ENCODE results near the gene PDE3A. TPM values are rescaled to one million over a fixed set of nuclear protein-coding genes. Genes with fewer than 3 reads are reported as not detected.
A peak's percentile ranks its signal among the peaks of the same experiment; 100 is the strongest.
"Not testable (repeated sequence)": the region's sequence is repeated elsewhere in the genome, so short reads cannot be mapped to it uniquely, and the experiment has no call there.

The PDE3A gene
- total RNA-seq, 6 experiments from 2014 or later: 0.02 to 0.07 (median 0.03) TPM; not detected in 3

GRCh38 chr12:20528208-20528607, 159.9 kb downstream of the PDE3A start:
- Mint-ChIP-seq H3K36me3 (ENCODE audit: low read depth) (no peaks in the 10 kb centered on the region), H3K9me3 (no peaks in the 10 kb centered on the region), H3K27me3 (ENCODE audit: insufficient read depth) (peaks cover 1% of the 10 kb centered on the region; the same call in 1 of the 2 replicates), H3K4me1 (ENCODE audit: low read depth) (peaks cover 38% of the 10 kb centered on the region), H3K4me3 (no peak overlapping the region), H3K27ac (no peak overlapping the region)
- TF ChIP-seq CTCF (IDR thresholded peaks at IDR 0.05): no peak
- DNase-seq: no peak

- no peak overlapping the region for H3K27ac Mint-ChIP-seq
- H3K36me3 Mint-ChIP-seq (ENCODE audit: low read depth): no peaks in the 10 kb centered on the region
- no peak for TF ChIP-seq CTCF (IDR thresholded peaks at IDR 0.05)
- DNase-seq: no peak
- peaks cover 27% of the 10 kb centered on the region for H3K4me1 Mint-ChIP-seq (ENCODE audit: low read depth)
- H3K9me3 Mint-ChIP-seq: no peaks in the 10 kb centered on the region
- no peaks in the 10 kb centered on the region for H3K27me3 Mint-ChIP-seq (ENCODE audit: insufficient read depth)
- no peak overlapping the region for H3K4me3 Mint-ChIP-seq
Observed at GRCh38 chr12:20546267-20546666, 177.9 kb downstream of the PDE3A start.

- H3K4me1 Mint-ChIP-seq (ENCODE audit: low read depth): peaks cover 27% of the 10 kb centered on the region
- no peaks in the 10 kb centered on the region for H3K36me3 Mint-ChIP-seq (ENCODE audit: low read depth)
- peaks cover 3% of the 10 kb centered on the region; the same call in 1 of the 2 replicates for H3K9me3 Mint-ChIP-seq
- H3K27ac Mint-ChIP-seq: no peak overlapping the region
- no peak for TF ChIP-seq CTCF (IDR thresholded peaks at IDR 0.05)
- no peaks in the 10 kb centered on the region for H3K27me3 Mint-ChIP-seq (ENCODE audit: insufficient read depth)
- no peak for DNase-seq
- no peak overlapping the region for H3K4me3 Mint-ChIP-seq
Observed at GRCh38 chr12:20547816-20548575, 179.7 kb downstream of the PDE3A start.

- no peak for TF ChIP-seq CTCF (IDR thresholded peaks at IDR 0.05)
- no peak overlapping the region for H3K4me3 Mint-ChIP-seq
- DNase-seq: no peak
- no peaks in the 10 kb centered on the region for H3K36me3 Mint-ChIP-seq (ENCODE audit: low read depth)
- H3K9me3 Mint-ChIP-seq: peaks cover 3% of the 10 kb centered on the region; the same call in 1 of the 2 replicates
- no peak overlapping the region for H3K27ac Mint-ChIP-seq
- H3K27me3 Mint-ChIP-seq (ENCODE audit: insufficient read depth): no peaks in the 10 kb centered on the region
- peaks cover 27% of the 10 kb centered on the region for H3K4me1 Mint-ChIP-seq (ENCODE audit: low read depth)
Observed at GRCh38 chr12:20548611-20549010, 180.3 kb downstream of the PDE3A start.

GRCh38 chr12:20549108-20549719, 180.9 kb downstream of the PDE3A start:
- Mint-ChIP-seq H3K36me3 (ENCODE audit: low read depth) (no peaks in the 10 kb centered on the region), H3K9me3 (peaks cover 3% of the 10 kb centered on the region; the same call in 1 of the 2 replicates), H3K27ac (no peak overlapping the region), H3K27me3 (ENCODE audit: insufficient read depth) (no peaks in the 10 kb centered on the region), H3K4me3 (no peak overlapping the region), H3K4me1 (ENCODE audit: low read depth) (peaks cover 27% of the 10 kb centered on the region)
- TF ChIP-seq CTCF (IDR thresholded peaks at IDR 0.05): peak; percentile 85
- DNase-seq: no peak

- not testable (repeated sequence) for H3K4me3 Mint-ChIP-seq
Observed at GRCh38 chr12:20551742-20552442, 183.6 kb downstream of the PDE3A start.

GRCh38 chr12:20552586-20552985, 184.2 kb downstream of the PDE3A start:
- H3K27ac Mint-ChIP-seq; H3K27me3 Mint-ChIP-seq (ENCODE audit: insufficient read depth); H3K4me3 Mint-ChIP-seq; H3K36me3 Mint-ChIP-seq (ENCODE audit: low read depth); H3K9me3 Mint-ChIP-seq; DNase-seq: not testable (repeated sequence)
- H3K4me1 Mint-ChIP-seq (ENCODE audit: low read depth): peaks cover 13% of the 10 kb centered on the region

More at GRCh38 chr12:20551742-20552442, 183.6 kb downstream of the PDE3A start:
- H3K4me1 Mint-ChIP-seq (ENCODE audit: low read depth): peaks cover 20% of the 10 kb centered on the region
- not testable (repeated sequence) for H3K36me3 Mint-ChIP-seq (ENCODE audit: low read depth); H3K27ac Mint-ChIP-seq; DNase-seq; H3K27me3 Mint-ChIP-seq (ENCODE audit: insufficient read depth); H3K9me3 Mint-ChIP-seq

Data from HFFc6 (cell line).